IMR-90 (cell line): ENCODE results near the gene IL22RA2. TPM values are rescaled to one million over a fixed set of nuclear protein-coding genes. Genes with fewer than 3 reads are reported as not detected.

Source experiments
- ATAC-seq: fragments of 200-7000 bp; cut with Tn5 transposase; 2 replicates; pipeline ENCODE4 v1.9.1; 2020; ENCODE audit warnings: low read depth, mild to moderate bottlenecking, moderate library complexity
- BruUV-seq: library from RNA; stranded (reverse); fragments of 400-500 nt; replicated peaks from 2 replicates; lab custom pipeline; 2021; lab: Mats Ljungman, UMichigan
- CTCF ChIA-PET: fragments of 300-600 bp; formaldehyde crosslinking; extraction: SDS; loops from one replicate; lab custom pipeline; 2021; ENCODE audit warnings: antibody characterized with exemption; lab: Yijun Ruan, JAX
- POLR2A ChIA-PET: fragments of 300-600 bp; sonication (Branson Sonifier 250); formaldehyde crosslinking; loops from one replicate; lab custom pipeline; 2022; ENCODE audit warnings: antibody characterized with exemption; ENCODE audit not compliant: unreplicated experiment; lab: Charles Lee
- DNase-seq: peaks from one replicate; pipeline ENCODE4 v3.0.0; 2013
- H2AFZ ChIP-seq: replicated peaks from 2 replicates; pipeline ENCODE3; 2013; ENCODE audit warnings: low read length, mild to moderate bottlenecking; ENCODE audit not compliant: poor library complexity
- H2AK5ac ChIP-seq: 2 replicates; pipeline ENCODE4 v1.6.1; 2013; ENCODE audit warnings: low read depth, low read length, inconsistent platforms
- H2AK9ac ChIP-seq: replicated peaks from 2 replicates; pipeline ENCODE3; 2013; ENCODE audit warnings: mild to moderate bottlenecking, low read depth, low read length, moderate library complexity; ENCODE audit not compliant: poor library complexity
- H2BK120ac ChIP-seq: 2 replicates; pipeline ENCODE4 v1.6.1; 2013; ENCODE audit warnings: low read depth, low read length, inconsistent platforms
- H2BK15ac ChIP-seq: 3 replicates; pipeline ENCODE4 v1.6.1; 2013; ENCODE audit warnings: low read depth, low read length, inconsistent platforms
- H2BK20ac ChIP-seq: 2 replicates; pipeline ENCODE4 v1.6.1; 2013; ENCODE audit warnings: low read depth, mild to moderate bottlenecking, inconsistent platforms, low read length, moderate library complexity
- H2BK5ac ChIP-seq: 2 replicates; pipeline ENCODE4 v1.6.1; 2013; ENCODE audit warnings: mild to moderate bottlenecking, low read depth, low read length, inconsistent platforms; ENCODE audit not compliant: poor library complexity, severe bottlenecking
- H3K14ac ChIP-seq: replicated peaks from 2 replicates; pipeline ENCODE4 v1.6.1; 2013; ENCODE audit warnings: low read depth, low read length, inconsistent platforms
- H3K18ac ChIP-seq: 2 replicates; pipeline ENCODE4 v1.6.1; 2013; ENCODE audit warnings: low read depth, low read length, control low read depth
- H3K23ac ChIP-seq: 2 replicates; pipeline ENCODE4 v1.6.1; 2013; ENCODE audit warnings: low read depth, low read length, inconsistent platforms
- H3K27ac ChIP-seq: 2 replicates; pipeline ENCODE4 v1.5.1; 2013; ENCODE audit warnings: mild to moderate bottlenecking, control low read depth, low read length; ENCODE audit not compliant: insufficient read depth
- H3K27me3 ChIP-seq: 2 replicates; pipeline ENCODE4 v1.6.1; 2013; ENCODE audit warnings: low read length; ENCODE audit not compliant: control insufficient read depth, insufficient read depth
- H3K36me3 ChIP-seq: 2 replicates; pipeline ENCODE4 v1.6.1; 2013; ENCODE audit warnings: low read length, mixed read lengths; ENCODE audit not compliant: control insufficient read depth, insufficient read depth
- H3K4ac ChIP-seq: 2 replicates; pipeline ENCODE4 v1.6.1; 2013; ENCODE audit warnings: low read depth, low read length, inconsistent platforms
- H3K4me1 ChIP-seq: 2 replicates; pipeline ENCODE4 v1.6.1; 2013; ENCODE audit warnings: low read length, mixed read lengths; ENCODE audit not compliant: control insufficient read depth, insufficient read depth
- H3K4me2 ChIP-seq: 2 replicates; pipeline ENCODE4 v1.6.1; 2013; ENCODE audit warnings: low read depth, mild to moderate bottlenecking, control low read depth, low read length, moderate library complexity
- H3K4me3 ChIP-seq: 2 replicates; pipeline ENCODE4 v1.5.1; 2013; ENCODE audit warnings: low read depth, mild to moderate bottlenecking, control low read depth, low read length, moderate library complexity; ENCODE audit not compliant: insufficient read depth
- H3K56ac ChIP-seq: 2 replicates; pipeline ENCODE4 v1.6.1; 2013; ENCODE audit warnings: low read length, inconsistent platforms; ENCODE audit not compliant: insufficient read depth; ENCODE audit errors: extremely low read depth
- H3K79me1 ChIP-seq, 2 experiments: 2 replicates each; pipeline ENCODE4 v1.6.1; 2013; ENCODE audit warnings: low read length in 2 of 2, inconsistent platforms in 1 of 2, low read depth in 1 of 2
- H3K9ac ChIP-seq: 2 replicates; pipeline ENCODE4 v1.6.1; 2013; ENCODE audit warnings: low read depth, low read length, control low read depth
- H3K9me1 ChIP-seq: 2 replicates; pipeline ENCODE4 v1.6.1; 2013; ENCODE audit warnings: low read length, inconsistent platforms; ENCODE audit not compliant: insufficient read depth
- H3K9me3 ChIP-seq: 2 replicates; pipeline ENCODE4 v1.6.1; 2013; ENCODE audit warnings: low read length; ENCODE audit not compliant: control insufficient read depth, insufficient read depth
- H4K20me1 ChIP-seq: 2 replicates; pipeline ENCODE4 v1.6.1; 2013; ENCODE audit warnings: low read length, inconsistent platforms; ENCODE audit not compliant: insufficient read depth
- H4K5ac ChIP-seq: 2 replicates; pipeline ENCODE4 v1.6.1; 2013; ENCODE audit warnings: mild to moderate bottlenecking, low read depth, low read length, control low read depth
- H4K8ac ChIP-seq, 2 experiments: 2 replicates each; pipeline ENCODE4 v1.6.1; 2013; ENCODE audit warnings: low read depth in 2 of 2, low read length in 2 of 2, control low read depth in 1 of 2, inconsistent platforms in 1 of 2
- H4K91ac ChIP-seq: 2 replicates; pipeline ENCODE4 v1.6.1; 2013; ENCODE audit warnings: low read depth, low read length, inconsistent platforms; ENCODE audit not compliant: insufficient read depth
- BHLHE40 ChIP-seq: fragments of 150-350 bp; IDR thresholded peaks from 2 replicates; pipeline ENCODE4 v1.6.1; 2016; ENCODE audit warnings: mild to moderate bottlenecking, low read depth, low read length
- CEBPB ChIP-seq: IDR thresholded peaks from 2 replicates; pipeline ENCODE4 v1.6.1; 2012; ENCODE audit warnings: low read depth, low read length, improper control_type of control experiment
- CHD1 ChIP-seq: IDR thresholded peaks from 2 replicates; pipeline ENCODE4 v1.6.1; 2012; ENCODE audit warnings: low read depth, low read length, improper control_type of control experiment
- FOS ChIP-seq: fragments of 150-350 bp; IDR thresholded peaks from 2 replicates; pipeline ENCODE4 v1.6.1; 2016; ENCODE audit warnings: low read depth, low read length
- MAFK ChIP-seq: IDR thresholded peaks from 2 replicates; pipeline ENCODE4 v1.6.1; 2012; ENCODE audit warnings: low read depth, low read length, improper control_type of control experiment
- MAZ ChIP-seq: IDR thresholded peaks from 2 replicates; pipeline ENCODE4 v1.6.1; 2012; ENCODE audit warnings: low read depth, mild to moderate bottlenecking, low read length, improper control_type of control experiment, moderate library complexity, borderline replicate concordance
- MXI1 ChIP-seq: IDR thresholded peaks from 2 replicates; pipeline ENCODE4 v1.6.1; 2012; ENCODE audit warnings: low read depth, mild to moderate bottlenecking, low read length, moderate library complexity, borderline replicate concordance
- NFE2L2 ChIP-seq: fragments of 150-350 bp; IDR thresholded peaks from 2 replicates; pipeline ENCODE4 v1.6.1; 2016; ENCODE audit warnings: low read depth, mild to moderate bottlenecking, low read length
- POLR2A ChIP-seq: IDR thresholded peaks from 2 replicates; pipeline ENCODE4 v1.6.1; 2012; ENCODE audit warnings: mild to moderate bottlenecking, low read depth, low read length
- RAD21 ChIP-seq: IDR thresholded peaks from 2 replicates; pipeline ENCODE4 v1.6.1; 2012; ENCODE audit warnings: low read length, improper control_type of control experiment
- RCOR1 ChIP-seq: IDR thresholded peaks from 2 replicates; pipeline ENCODE4 v1.6.1; 2012; ENCODE audit warnings: mild to moderate bottlenecking, low read length, improper control_type of control experiment; ENCODE audit not compliant: insufficient replicate concordance
- RFX5 ChIP-seq: IDR thresholded peaks from 2 replicates; pipeline ENCODE4 v1.8.0; 2012; ENCODE audit warnings: low read depth, mild to moderate bottlenecking, low read length, moderate library complexity
- SMC3 ChIP-seq: fragments of 150-350 bp; IDR thresholded peaks from 2 replicates; pipeline ENCODE4 v1.6.1; 2016; ENCODE audit warnings: low read depth, mild to moderate bottlenecking, antibody characterized with exemption, low read length, moderate library complexity
- dilution Hi-C: fragments of 300-500 bp; cut with HindIII; formaldehyde crosslinking; loops from one replicate; pipeline ENCODE4 v1.14.3; 2018; ENCODE audit warnings: low sequenced_read_pairs; ENCODE audit not compliant: unreplicated experiment
- in situ Hi-C: fragments of 300-500 bp; cut with MboI; formaldehyde crosslinking; loops from 3 replicates; pipeline ENCODE4 v1.14.3; 2019; ENCODE audit warnings: low sequenced_read_pairs, inconsistent platforms, mixed read lengths
- intact Hi-C: fragments of 100-400 bp; cut with micrococcal nuclease; formaldehyde crosslinking; loops from 2 replicates; pipeline ENCODE4 v1.10.0; 2022
- polyA plus RNA-seq, 3 experiments: library from polyadenylated mRNA; depleted of rRNA; stranded (reverse); fragments of >200 nt; gene quantifications; 2 replicates each; pipeline ENCODE4 v1.2.3, GENCODE V29; 2012; ENCODE audit warnings: low replicate concordance in 1 of 3
- total RNA-seq: library from RNA; depleted of rRNA; stranded (reverse); fragments of >200 nt; gene quantifications from 2 replicates; pipeline ENCODE4 v1.2.3, GENCODE V29; 2012
- TF ChIP-seq, protein P1 (sequence below): conservative IDR thresholded peaks from 2 replicates; pipeline ENCODE4 v1.5.1; 2012; ENCODE audit warnings: mild to moderate bottlenecking, low read depth, low read length, improper control_type of control experiment
- TF ChIP-seq, protein P2 (sequence below): fragments of 150-350 bp; IDR thresholded peaks from 2 replicates; pipeline ENCODE4 v1.6.1; 2016; ENCODE audit warnings: low read depth, mild to moderate bottlenecking, low read length, moderate library complexity, borderline replicate concordance
- TF ChIP-seq, protein P3 (sequence below): fragments of 150-350 bp; IDR thresholded peaks from 2 replicates; pipeline ENCODE4 v1.6.1; 2017; ENCODE audit warnings: mild to moderate bottlenecking, antibody characterized with exemption, low read length, low read depth

IL22RA2 gene
- total and polyA plus RNA-seq, 2 of the 4 experiments (the other 2 are of a cell fraction), result not detected

DNA sequence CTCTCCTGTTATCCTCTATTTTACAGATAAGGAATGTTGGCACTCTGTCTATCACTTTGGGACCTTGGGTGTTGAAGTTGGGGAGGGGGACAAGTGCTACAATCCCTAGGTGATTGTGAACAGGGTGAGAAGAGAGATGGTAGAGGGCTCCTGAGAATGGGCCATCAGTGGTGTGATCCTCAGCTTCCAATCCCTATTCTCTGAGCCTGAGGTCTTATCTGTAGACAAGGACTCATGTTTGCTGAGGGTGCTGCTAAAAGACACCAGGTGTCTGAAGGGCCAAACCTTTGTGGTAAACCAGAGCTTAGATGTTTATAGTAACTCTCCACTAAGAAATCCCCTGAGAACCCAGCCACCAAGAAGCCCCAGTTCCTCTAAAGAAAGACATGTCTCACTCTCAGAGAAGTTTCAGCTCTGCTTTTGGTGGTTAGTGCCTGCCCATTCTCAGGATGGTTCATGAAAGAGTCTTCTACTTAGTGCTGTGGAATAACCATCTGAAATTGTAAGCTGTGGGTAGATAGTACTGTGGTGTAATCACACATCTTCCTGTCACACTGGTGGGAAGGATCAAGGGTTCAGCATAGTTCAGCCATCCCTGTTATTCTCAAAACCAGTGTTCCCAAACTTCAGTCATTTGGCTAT, 70.5 kb downstream of the IL22RA2 start:
- no peak overlapping the region for H4K8ac ChIP-seq
- no peaks in the 10 kb centered on the region for H3K27me3 ChIP-seq
- ATAC-seq (no peak), DNase-seq (no peak)
- no peak overlapping the region for H3K23ac ChIP-seq
- no peak overlapping the region for H3K27ac ChIP-seq
- no peak overlapping the region for H4K91ac ChIP-seq
- H4K5ac ChIP-seq, result no peak overlapping the region
- H2BK120ac ChIP-seq, result no peak overlapping the region
- no peak overlapping the region for H3K4me2 ChIP-seq
- POLR2A ChIA-PET, result no interaction called here
- H3K14ac ChIP-seq, result no peak overlapping the region
- no peak overlapping the region for H2AK9ac ChIP-seq
- no peaks in the 10 kb centered on the region for H3K9me1 ChIP-seq
- H4K20me1 ChIP-seq, result no peaks in the 10 kb centered on the region
- H3K9me3 ChIP-seq, result no peaks in the 10 kb centered on the region
- no peak overlapping the region for H2AK5ac ChIP-seq
- dilution Hi-C loops (no loop called here), in situ Hi-C loops (no loop called here), intact Hi-C loops (no loop called here)
- no peak overlapping the region for H3K18ac ChIP-seq
- H3K9ac ChIP-seq, result no peak overlapping the region
- H2BK5ac ChIP-seq, result no peak overlapping the region
- H3K56ac ChIP-seq, result no peak overlapping the region
- H3K4me3 ChIP-seq, result no peak overlapping the region
- H2AFZ ChIP-seq, result no peak overlapping the region
- H2BK20ac ChIP-seq, result no peak overlapping the region
- no peaks in the 10 kb centered on the region for H3K79me1 ChIP-seq
- CTCF ChIA-PET, result no interaction called here
- H3K4me1 ChIP-seq, result no peaks in the 10 kb centered on the region
- H3K4ac ChIP-seq, result no peak overlapping the region
- BruUV-seq, result no TSS peak
- H2BK15ac ChIP-seq, result no peak overlapping the region
- TF ChIP-seq, protein P1, sequence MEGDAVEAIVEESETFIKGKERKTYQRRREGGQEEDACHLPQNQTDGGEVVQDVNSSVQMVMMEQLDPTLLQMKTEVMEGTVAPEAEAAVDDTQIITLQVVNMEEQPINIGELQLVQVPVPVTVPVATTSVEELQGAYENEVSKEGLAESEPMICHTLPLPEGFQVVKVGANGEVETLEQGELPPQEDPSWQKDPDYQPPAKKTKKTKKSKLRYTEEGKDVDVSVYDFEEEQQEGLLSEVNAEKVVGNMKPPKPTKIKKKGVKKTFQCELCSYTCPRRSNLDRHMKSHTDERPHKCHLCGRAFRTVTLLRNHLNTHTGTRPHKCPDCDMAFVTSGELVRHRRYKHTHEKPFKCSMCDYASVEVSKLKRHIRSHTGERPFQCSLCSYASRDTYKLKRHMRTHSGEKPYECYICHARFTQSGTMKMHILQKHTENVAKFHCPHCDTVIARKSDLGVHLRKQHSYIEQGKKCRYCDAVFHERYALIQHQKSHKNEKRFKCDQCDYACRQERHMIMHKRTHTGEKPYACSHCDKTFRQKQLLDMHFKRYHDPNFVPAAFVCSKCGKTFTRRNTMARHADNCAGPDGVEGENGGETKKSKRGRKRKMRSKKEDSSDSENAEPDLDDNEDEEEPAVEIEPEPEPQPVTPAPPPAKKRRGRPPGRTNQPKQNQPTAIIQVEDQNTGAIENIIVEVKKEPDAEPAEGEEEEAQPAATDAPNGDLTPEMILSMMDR, result no peak
- TF ChIP-seq RFX5 (no peak), NFE2L2 (no peak), BHLHE40 (no peak), CHD1 (no peak), MXI1 (no peak), FOS (no peak), RCOR1 (no peak), CEBPB (no peak), POLR2A (no peak), MAZ (no peak), SMC3 (no peak), MAFK (no peak), RAD21 (no peak)
- TF ChIP-seq, protein P2, sequence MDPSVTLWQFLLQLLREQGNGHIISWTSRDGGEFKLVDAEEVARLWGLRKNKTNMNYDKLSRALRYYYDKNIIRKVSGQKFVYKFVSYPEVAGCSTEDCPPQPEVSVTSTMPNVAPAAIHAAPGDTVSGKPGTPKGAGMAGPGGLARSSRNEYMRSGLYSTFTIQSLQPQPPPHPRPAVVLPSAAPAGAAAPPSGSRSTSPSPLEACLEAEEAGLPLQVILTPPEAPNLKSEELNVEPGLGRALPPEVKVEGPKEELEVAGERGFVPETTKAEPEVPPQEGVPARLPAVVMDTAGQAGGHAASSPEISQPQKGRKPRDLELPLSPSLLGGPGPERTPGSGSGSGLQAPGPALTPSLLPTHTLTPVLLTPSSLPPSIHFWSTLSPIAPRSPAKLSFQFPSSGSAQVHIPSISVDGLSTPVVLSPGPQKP, result no peak
- TF ChIP-seq, protein P3, sequence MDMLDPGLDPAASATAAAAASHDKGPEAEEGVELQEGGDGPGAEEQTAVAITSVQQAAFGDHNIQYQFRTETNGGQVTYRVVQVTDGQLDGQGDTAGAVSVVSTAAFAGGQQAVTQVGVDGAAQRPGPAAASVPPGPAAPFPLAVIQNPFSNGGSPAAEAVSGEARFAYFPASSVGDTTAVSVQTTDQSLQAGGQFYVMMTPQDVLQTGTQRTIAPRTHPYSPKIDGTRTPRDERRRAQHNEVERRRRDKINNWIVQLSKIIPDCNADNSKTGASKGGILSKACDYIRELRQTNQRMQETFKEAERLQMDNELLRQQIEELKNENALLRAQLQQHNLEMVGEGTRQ, result no peak
- no peaks in the 10 kb centered on the region for H3K36me3 ChIP-seq
